AG09309 (cell line): ENCODE measurements around the gene AUH.

ENCODE experiments used
- DNase-seq: peaks from one replicate; pipeline ENCODE4 v3.0.0-alpha.2; 2010; ENCODE audit warnings: low read depth
- H3K4me3 ChIP-seq: 2 replicates; pipeline ENCODE4 v1.5.1; 2011; ENCODE audit warnings: mild to moderate bottlenecking, low read depth, low read length, moderate library complexity; ENCODE audit not compliant: control insufficient read depth
- CTCF ChIP-seq: IDR thresholded peaks from 2 replicates; pipeline ENCODE4 v1.5.1; 2011; ENCODE audit warnings: mild to moderate bottlenecking, low read depth, low read length, inconsistent platforms; ENCODE audit not compliant: insufficient read depth, control insufficient read depth; ENCODE audit errors: missing control alignments

The AUH gene

GRCh38 chr9:91364005-91364404, 2.3 kb upstream of the AUH start:
- H3K4me3 ChIP-seq, result no peak overlapping the region
- DNase-seq, result no peak
- no peak for TF ChIP-seq CTCF

- peak overlapping the region; percentile 16 for H3K4me3 ChIP-seq
- TF ChIP-seq CTCF, result no peak
- no peak for DNase-seq
These were observed 413 bp upstream of the AUH start for GRCh38 chr9:91362051-91362611.

GRCh38 chr9:91360551-91361290, 997 bp downstream of the AUH start:
- DNase-seq, result no peak
- TF ChIP-seq CTCF, result no peak
- peak overlapping the region; percentile 76 for H3K4me3 ChIP-seq

GRCh38 chr9:91359734-91360470, 1.8 kb downstream of the AUH start:
- no peak overlapping the region for H3K4me3 ChIP-seq
- TF ChIP-seq CTCF, result no peak
- DNase-seq, result no peak

- DNase-seq, result no peak
- no peak overlapping the region for H3K4me3 ChIP-seq
- TF ChIP-seq CTCF, result no peak
These were observed 2.6 kb downstream of the AUH start for GRCh38 chr9:91359083-91359482.

- no peak overlapping the region for H3K4me3 ChIP-seq
- DNase-seq, result peak; percentile 52
- no peak for TF ChIP-seq CTCF
These were observed 6.8 kb downstream of the AUH start for GRCh38 chr9:91354881-91355280.
